Ammon's horn (tissue), 1 donor: ENCODE results near the gene FARP1.
A peak's percentile ranks its signal among the peaks of the same experiment; 100 is the strongest.

Source experiments
- DNase-seq: peaks from one replicate; pipeline ENCODE4 v3.0.0-alpha.2; 2016; ENCODE audit warnings: low spot score

FARP1 gene

DNA sequence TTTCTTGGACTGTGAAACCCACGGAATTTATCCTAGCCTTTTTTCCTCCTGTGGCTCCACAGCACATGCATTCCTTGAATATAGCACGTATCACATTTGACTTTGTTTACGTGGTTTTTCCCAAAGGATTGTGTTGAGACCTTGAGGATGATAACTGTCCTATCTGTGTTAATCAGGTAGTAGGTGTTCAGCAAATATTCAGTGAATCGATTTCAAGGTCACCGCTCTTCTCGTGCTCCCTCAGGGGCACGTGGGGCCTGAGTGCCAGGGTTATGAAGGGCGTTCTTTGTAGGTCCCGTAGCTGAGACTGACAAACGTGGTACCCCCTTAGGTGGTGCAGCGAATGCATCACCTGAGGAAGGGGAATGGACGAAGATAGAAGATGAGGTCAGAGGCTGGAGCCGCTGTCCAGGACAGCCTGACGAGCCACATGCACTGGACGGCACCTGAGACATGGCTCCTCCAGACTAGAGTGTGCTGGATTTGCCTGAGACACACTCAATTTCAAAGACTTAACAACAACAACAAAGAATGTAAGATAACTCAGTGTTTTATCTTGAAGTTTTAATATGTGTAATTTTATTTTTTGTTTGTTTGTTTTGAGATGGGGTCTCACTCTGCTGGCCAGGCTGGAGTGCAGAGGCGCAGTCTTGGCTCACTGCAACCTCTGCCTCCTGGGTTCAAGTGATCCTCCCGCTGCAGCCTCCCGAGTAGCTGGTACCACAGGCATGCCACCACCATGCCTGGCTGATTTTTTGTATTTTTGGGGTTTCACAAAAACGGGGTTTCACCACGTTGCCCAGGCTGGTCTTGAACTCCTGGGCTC, 165.4 kb downstream of the FARP1 start:
- no peak for DNase-seq

DNA sequence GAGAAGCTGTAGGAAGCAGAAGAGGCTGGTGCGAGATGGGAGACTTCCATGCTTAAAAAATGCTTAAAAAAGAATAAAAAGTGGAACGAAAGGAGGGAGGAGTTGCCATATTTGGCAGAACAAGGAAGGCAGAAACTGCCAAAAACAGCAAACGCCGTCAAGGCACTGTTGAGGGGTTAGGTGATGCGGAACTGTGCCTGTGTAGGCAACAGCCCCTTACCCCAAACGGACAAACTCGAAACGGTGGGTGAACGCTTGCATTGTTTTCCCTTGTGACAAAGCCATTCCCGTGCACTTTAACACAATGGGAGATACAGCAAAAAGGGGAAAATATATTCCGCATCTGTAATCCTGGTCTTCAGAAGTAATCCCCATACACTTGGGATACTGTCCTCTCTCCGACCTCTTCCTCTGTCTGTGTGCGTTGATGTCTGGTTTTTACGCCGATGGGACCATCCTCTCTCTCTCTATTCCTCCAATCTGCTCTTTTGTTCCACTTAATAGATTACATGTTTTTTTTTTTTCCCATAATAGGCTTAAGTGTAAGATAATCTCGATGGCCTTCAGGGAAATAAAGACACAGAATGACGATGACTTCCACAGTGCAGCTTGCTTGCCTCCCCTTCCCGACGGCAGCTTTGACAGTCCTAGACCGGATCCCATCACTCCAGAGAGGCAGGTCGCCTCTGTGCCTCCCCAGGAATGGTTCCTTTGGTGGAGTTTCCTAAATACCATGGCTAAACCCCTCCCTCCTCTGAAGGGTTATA, 166.9 kb downstream of the FARP1 start:
- no peak for DNase-seq

DNA sequence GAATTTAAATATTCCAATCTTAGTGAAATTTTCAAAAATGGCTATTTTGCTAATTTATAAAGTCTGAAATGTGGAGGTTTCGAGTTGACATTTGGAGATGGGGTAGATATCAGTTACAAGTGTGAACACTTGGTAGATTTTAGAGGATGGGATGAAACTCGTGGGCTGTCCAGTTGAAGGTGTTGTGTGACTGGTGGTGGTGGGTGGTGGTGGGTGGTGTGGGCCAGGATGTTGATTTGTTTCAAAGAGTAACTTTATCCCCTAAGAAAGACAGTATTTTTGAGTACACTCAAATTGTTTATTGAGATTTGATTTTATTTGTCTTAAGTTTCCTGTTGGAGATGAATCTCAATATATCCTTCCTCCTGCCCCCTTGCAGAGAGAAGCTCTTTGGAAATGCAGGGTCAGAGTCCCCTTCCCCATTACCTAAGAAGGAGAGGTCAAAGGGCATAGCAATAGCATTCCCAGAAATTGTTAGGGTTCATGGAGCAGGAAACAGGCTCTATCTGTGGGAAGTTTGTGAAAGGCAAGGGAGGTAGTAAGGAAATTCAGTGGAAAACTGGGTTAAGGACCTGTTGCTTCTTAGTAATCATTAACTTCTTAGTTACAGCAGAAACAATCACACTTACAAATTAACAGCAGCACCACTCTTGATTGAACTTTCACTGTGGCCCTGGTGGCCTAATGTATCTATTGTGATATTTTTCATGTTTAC, 167.7 kb downstream of the FARP1 start:
- DNase-seq = no peak

- no peak for DNase-seq
Measured at GRCh38 chr13:98311200-98311548, 168.3 kb downstream of the FARP1 start.

DNA sequence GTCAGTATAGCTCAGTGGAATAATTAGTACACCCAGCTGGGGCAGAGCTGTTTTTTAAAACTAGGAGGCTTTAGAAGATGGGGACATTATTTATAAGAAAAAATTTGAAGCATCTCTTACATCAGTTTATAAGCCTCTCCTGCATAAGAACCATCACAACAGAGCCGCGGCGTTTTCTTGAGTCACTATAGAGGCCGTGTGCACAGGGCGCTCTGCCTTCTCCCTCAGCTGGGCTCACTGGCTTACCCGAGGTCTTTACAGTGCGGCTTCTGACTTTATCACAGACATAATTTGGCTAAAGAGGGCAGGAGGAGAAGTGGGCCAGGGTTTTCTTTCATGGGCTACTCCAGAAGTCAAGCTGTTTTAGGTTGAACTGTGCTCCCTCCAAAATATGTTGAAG, 169.7 kb downstream of the FARP1 start:
- DNase-seq = no peak

DNA sequence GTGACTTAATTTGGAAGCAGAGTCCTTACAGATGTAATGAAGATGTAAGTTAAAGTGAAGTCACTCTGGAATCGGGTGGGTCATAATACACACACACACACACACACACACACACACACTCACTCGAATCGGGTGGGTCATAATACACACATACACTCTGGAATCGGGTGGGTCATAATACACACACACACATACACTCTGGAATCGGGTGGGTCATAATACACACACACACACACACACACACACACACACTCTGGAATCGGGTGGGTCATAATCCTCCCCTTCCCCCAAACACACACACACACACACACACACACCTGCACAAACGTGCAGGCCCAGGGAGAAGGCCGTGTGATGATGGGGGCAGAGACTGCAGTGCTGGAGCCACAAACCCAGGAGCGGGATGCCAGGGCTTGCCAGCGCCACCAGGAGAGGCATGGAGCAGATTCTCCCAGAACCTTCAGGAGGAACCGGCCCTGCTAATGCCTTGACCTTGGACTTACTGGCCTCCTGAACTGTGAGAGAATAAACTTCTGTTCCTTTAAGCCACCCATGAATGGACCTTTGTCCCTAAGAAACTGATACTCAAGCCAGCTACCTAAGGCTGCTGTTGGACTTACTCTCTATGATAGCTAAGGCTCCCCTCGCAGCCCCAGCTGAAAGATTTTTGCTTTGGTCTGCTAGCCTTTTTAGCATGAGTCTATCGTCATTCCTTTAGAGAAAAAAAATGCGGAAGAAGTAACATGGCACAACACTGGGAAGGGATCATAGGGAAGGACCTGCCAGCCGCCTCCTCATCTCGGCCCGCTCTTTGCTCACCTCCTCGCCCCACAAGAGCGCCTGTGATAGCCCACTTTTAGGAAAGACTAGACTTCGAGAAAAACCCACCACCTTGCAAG, 170.4 kb downstream of the FARP1 start:
- DNase-seq = no peak

DNA sequence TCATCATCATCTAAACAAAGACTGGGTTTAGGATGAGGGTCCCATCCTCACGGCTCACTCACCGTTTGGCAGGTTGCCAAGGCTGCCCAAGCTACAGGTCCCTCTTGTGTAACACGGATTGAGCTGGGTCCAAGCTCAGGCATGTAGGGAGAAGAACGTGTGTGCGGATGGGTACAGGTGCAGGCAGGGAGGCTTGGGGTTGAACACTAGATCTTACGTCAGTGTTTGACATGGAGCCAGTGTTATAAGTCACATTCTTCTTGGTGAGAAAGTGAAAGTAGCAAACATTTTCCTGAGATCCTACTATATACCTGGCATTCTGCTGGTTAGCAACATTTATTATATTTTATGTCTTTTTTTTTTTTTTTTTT, 171.0 kb downstream of the FARP1 start:
- no peak for DNase-seq

DNA sequence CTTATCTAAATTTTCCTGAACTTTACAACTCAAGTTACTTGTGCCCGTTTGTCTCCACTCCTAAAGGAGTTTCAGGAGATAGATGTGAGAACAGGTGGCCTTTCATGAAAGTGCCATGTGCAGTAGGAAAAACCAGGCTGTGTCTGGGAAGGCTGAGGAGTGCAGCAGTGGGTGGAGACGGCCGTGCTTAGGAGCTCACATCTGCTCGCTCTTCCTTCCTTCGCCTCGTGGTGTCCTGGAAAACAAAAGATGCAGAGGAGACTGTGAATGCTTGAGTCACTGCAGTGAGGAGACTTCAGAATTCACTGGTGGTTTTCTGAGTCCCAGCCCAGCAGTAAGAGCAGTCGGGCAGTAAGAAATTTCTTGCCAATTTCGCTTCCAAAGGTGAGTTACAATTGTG, 172.6 kb downstream of the FARP1 start:
- DNase-seq = peak; percentile 29

GRCh38 chr13:98315902-98316301, 173.0 kb downstream of the FARP1 start:
- no peak for DNase-seq

- no peak for DNase-seq
Measured at GRCh38 chr13:98317573-98318171, 174.8 kb downstream of the FARP1 start.

DNA sequence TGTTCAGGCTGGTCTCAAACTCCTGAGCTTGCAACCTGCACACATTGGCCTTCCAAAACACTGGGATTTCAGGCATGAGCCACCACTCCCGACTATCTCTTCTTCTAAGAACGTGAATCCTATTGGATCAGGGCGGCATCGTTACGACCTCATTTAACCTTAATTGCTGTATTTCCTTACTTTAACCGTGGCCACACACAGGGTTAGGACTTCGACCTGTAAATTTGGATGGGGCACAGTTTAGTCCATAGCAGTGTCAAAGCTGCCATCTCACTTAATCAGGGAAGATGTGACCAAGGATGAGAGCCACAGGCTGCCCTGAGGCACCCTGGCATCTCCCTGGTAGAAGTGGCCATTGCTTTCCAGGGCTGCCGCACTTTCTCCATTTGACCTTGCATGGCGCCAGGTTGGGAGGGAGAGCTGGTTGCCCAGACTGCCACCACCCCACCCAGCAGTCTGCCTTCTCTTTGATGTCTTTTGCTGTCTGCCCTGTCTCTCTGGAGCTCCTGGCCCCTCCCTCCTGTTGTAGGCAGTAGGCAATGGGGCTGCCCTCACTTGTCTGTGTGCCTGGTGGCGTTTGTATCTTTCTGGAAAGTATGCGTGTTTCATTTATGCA, 175.5 kb downstream of the FARP1 start:
- DNase-seq = no peak

DNA sequence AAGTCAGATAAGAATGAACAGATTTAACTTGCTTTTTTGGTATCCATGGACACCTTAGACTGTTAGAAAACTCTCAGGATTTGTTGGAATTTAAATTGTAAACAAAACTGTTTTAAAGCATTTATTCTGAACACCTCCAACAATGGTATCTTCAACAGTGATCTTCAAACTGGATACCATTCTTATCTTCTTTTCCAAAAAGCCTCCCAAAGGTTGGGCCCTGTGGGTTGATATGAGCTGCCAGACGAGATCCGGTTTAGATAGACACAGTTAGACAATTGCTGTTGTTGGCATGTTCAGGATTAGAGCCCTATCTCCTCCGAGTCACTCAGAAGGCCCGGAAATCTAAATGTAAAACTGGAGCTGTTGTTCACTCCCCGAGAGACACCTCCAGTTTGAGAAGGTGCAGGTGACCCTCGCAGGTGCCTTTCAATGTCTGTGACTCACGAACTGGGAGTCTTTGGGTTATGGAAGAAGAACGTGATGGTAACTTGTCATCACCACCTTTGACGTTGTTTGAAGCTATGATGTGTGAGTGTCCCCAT, 177.7 kb downstream of the FARP1 start:
- no peak for DNase-seq

DNA sequence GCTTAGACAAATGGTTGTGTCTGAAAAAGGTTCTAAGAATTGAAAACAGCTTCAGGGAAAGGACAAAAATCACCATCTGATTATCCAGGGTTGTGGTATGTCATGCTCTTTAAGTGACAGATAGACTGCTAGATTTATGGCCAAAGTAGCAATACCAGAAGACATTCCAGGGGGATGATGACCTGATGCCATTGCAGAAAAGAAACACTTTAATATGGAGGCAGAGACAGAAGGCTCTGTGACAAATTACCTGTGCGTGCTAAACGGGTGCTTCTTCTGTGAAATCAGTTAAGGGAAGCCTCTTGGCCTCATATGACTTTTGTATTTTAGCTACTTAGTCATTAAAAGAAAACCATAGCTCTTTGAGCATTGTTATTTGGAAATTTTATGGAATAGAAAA, 178.5 kb downstream of the FARP1 start:
- DNase-seq = no peak

DNA sequence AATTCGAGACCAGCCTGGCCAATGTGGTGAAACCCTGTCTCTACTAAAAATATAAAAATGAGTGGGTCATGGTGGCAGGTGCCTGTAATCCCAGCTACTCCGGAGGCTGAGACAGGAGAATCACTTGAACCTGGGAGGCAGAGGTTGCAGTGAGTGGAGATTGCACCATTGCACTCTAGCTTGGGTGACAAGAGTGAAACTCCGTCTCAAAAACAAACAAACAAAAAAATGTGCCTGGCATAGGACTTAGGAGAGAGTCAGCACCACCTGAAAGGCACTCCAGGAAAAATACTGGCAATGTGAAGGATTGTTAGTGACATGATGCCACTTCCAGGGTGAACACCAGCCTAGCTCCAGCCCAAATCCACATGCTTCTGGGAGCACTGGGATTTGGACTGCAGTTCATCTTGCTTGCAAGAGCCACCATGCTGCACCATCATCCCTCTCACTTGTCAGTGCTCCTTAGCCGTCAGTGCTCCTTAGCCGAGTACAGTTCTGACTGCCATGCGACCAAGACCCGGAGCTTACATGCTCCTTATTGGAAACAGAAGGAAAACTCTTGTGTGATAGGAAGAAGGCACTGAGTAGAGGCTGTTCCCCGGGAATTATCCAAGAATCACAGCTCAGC, 179.3 kb downstream of the FARP1 start:
- no peak for DNase-seq

GRCh38 chr13:98324105-98324504, 181.2 kb downstream of the FARP1 start:
- no peak for DNase-seq

DNA sequence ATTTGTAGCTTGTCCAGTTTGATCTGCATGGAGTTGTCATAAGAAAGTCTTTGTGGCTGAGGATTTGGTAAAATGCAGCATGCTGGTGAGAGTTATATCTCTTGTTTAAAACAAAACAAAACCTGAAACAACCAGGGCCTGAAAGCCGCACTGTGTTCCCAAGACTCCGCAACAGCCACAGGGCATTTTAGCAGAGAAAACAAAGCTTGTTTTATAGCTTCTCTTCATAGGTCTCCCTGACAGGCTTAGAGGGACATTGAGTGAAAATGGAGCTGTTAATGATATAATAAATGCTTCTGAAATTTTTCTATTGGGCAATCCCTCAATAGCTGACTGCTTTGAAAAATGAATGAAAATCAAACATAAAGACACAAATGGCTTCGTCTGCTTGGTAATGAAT, 182.8 kb downstream of the FARP1 start:
- DNase-seq = no peak

- no peak for DNase-seq
Measured at GRCh38 chr13:98326291-98326690, 183.4 kb downstream of the FARP1 start.

DNA sequence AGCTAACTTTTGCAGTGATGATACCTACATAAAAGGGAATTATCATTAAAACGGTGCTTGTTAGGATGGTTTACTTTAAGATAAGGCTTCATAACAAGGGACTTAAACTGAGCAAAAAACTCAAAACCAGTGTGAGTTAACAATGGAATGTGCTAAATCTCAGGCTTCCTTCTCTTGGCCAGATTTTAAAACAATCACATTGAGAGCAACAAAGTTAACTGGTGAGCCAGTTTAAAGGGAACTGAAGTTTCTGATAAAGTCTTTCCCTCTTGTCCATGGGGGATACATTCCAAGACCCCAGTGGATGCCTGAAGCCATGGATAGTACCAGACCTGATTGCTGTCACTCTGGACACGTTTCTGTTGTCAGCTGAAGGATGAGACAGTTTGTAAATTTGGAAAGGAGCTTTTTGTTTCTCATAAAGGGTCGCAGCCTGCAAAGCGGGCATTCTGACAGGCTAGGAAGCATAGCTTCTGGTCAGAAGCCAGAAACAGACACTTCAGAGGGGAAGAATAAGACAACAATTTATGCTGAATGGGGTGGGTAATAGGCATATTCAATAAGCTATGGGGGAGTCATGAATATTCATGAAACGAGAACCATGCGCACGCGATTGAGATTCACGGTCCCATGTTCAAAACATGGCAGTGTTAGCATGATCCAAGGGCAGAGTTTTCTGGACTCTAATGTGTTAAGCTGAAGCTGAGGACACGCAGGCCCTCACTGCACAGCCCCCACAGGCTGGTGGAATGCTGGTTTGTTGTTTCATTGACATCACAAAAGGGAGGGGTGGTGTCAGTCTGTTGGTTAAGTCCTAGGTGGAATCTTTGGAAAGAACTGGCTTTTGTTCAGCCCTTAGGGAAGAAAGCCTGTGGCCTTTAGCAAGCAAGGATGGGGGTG, 184.7 kb downstream of the FARP1 start:
- DNase-seq = no peak

GRCh38 chr13:98328511-98328910, 185.6 kb downstream of the FARP1 start:
- no peak for DNase-seq
